IMR-90 (cell line): ENCODE data around the gene MGAT3. TPM values are rescaled to one million over a fixed set of nuclear protein-coding genes. Genes with fewer than 3 reads are reported as not detected.

Experiments used
- ATAC-seq: fragments of 200-7000 bp; cut with Tn5 transposase; 2 replicates; pipeline ENCODE4 v1.9.1; 2020; ENCODE audit warnings: low read depth, mild to moderate bottlenecking, moderate library complexity
- BruUV-seq: library from RNA; stranded (reverse); fragments of 400-500 nt; replicated peaks from 2 replicates; lab custom pipeline; 2021; lab: Mats Ljungman, UMichigan
- CTCF ChIA-PET: fragments of 300-600 bp; formaldehyde crosslinking; extraction: SDS; loops from one replicate; lab custom pipeline; 2021; ENCODE audit warnings: antibody characterized with exemption; lab: Yijun Ruan, JAX
- POLR2A ChIA-PET: fragments of 300-600 bp; sonication (Branson Sonifier 250); formaldehyde crosslinking; loops from one replicate; lab custom pipeline; 2022; ENCODE audit warnings: antibody characterized with exemption; ENCODE audit not compliant: unreplicated experiment; lab: Charles Lee
- DNase-seq: peaks from one replicate; pipeline ENCODE4 v3.0.0; 2013
- H2AFZ ChIP-seq: replicated peaks from 2 replicates; pipeline ENCODE3; 2013; ENCODE audit warnings: low read length, mild to moderate bottlenecking; ENCODE audit not compliant: poor library complexity
- H2AK5ac ChIP-seq: 2 replicates; pipeline ENCODE4 v1.6.1; 2013; ENCODE audit warnings: low read depth, low read length, inconsistent platforms
- H2AK9ac ChIP-seq: replicated peaks from 2 replicates; pipeline ENCODE3; 2013; ENCODE audit warnings: mild to moderate bottlenecking, low read depth, low read length, moderate library complexity; ENCODE audit not compliant: poor library complexity
- H2BK120ac ChIP-seq: 2 replicates; pipeline ENCODE4 v1.6.1; 2013; ENCODE audit warnings: low read depth, low read length, inconsistent platforms
- H2BK15ac ChIP-seq: 3 replicates; pipeline ENCODE4 v1.6.1; 2013; ENCODE audit warnings: low read depth, low read length, inconsistent platforms
- H2BK20ac ChIP-seq: 2 replicates; pipeline ENCODE4 v1.6.1; 2013; ENCODE audit warnings: low read depth, mild to moderate bottlenecking, inconsistent platforms, low read length, moderate library complexity
- H2BK5ac ChIP-seq: 2 replicates; pipeline ENCODE4 v1.6.1; 2013; ENCODE audit warnings: mild to moderate bottlenecking, low read depth, low read length, inconsistent platforms; ENCODE audit not compliant: poor library complexity, severe bottlenecking
- H3K14ac ChIP-seq: replicated peaks from 2 replicates; pipeline ENCODE4 v1.6.1; 2013; ENCODE audit warnings: low read depth, low read length, inconsistent platforms
- H3K18ac ChIP-seq: 2 replicates; pipeline ENCODE4 v1.6.1; 2013; ENCODE audit warnings: low read depth, low read length, control low read depth
- H3K23ac ChIP-seq: 2 replicates; pipeline ENCODE4 v1.6.1; 2013; ENCODE audit warnings: low read depth, low read length, inconsistent platforms
- H3K27ac ChIP-seq: 2 replicates; pipeline ENCODE4 v1.5.1; 2013; ENCODE audit warnings: mild to moderate bottlenecking, control low read depth, low read length; ENCODE audit not compliant: insufficient read depth
- H3K27me3 ChIP-seq: 2 replicates; pipeline ENCODE4 v1.6.1; 2013; ENCODE audit warnings: low read length; ENCODE audit not compliant: control insufficient read depth, insufficient read depth
- H3K36me3 ChIP-seq: 2 replicates; pipeline ENCODE4 v1.6.1; 2013; ENCODE audit warnings: low read length, mixed read lengths; ENCODE audit not compliant: control insufficient read depth, insufficient read depth
- H3K4ac ChIP-seq: 2 replicates; pipeline ENCODE4 v1.6.1; 2013; ENCODE audit warnings: low read depth, low read length, inconsistent platforms
- H3K4me1 ChIP-seq: 2 replicates; pipeline ENCODE4 v1.6.1; 2013; ENCODE audit warnings: low read length, mixed read lengths; ENCODE audit not compliant: control insufficient read depth, insufficient read depth
- H3K4me2 ChIP-seq: 2 replicates; pipeline ENCODE4 v1.6.1; 2013; ENCODE audit warnings: low read depth, mild to moderate bottlenecking, control low read depth, low read length, moderate library complexity
- H3K4me3 ChIP-seq: 2 replicates; pipeline ENCODE4 v1.5.1; 2013; ENCODE audit warnings: low read depth, mild to moderate bottlenecking, control low read depth, low read length, moderate library complexity; ENCODE audit not compliant: insufficient read depth
- H3K56ac ChIP-seq: 2 replicates; pipeline ENCODE4 v1.6.1; 2013; ENCODE audit warnings: low read length, inconsistent platforms; ENCODE audit not compliant: insufficient read depth; ENCODE audit errors: extremely low read depth
- H3K79me1 ChIP-seq, 2 experiments: 2 replicates each; pipeline ENCODE4 v1.6.1; 2013; ENCODE audit warnings: low read length in 2 of 2, inconsistent platforms in 1 of 2, low read depth in 1 of 2
- H3K9ac ChIP-seq: 2 replicates; pipeline ENCODE4 v1.6.1; 2013; ENCODE audit warnings: low read depth, low read length, control low read depth
- H3K9me1 ChIP-seq: 2 replicates; pipeline ENCODE4 v1.6.1; 2013; ENCODE audit warnings: low read length, inconsistent platforms; ENCODE audit not compliant: insufficient read depth
- H3K9me3 ChIP-seq: 2 replicates; pipeline ENCODE4 v1.6.1; 2013; ENCODE audit warnings: low read length; ENCODE audit not compliant: control insufficient read depth, insufficient read depth
- H4K20me1 ChIP-seq: 2 replicates; pipeline ENCODE4 v1.6.1; 2013; ENCODE audit warnings: low read length, inconsistent platforms; ENCODE audit not compliant: insufficient read depth
- H4K5ac ChIP-seq: 2 replicates; pipeline ENCODE4 v1.6.1; 2013; ENCODE audit warnings: mild to moderate bottlenecking, low read depth, low read length, control low read depth
- H4K8ac ChIP-seq, 2 experiments: 2 replicates each; pipeline ENCODE4 v1.6.1; 2013; ENCODE audit warnings: low read depth in 2 of 2, low read length in 2 of 2, control low read depth in 1 of 2, inconsistent platforms in 1 of 2
- H4K91ac ChIP-seq: 2 replicates; pipeline ENCODE4 v1.6.1; 2013; ENCODE audit warnings: low read depth, low read length, inconsistent platforms; ENCODE audit not compliant: insufficient read depth
- MAFK ChIP-seq: IDR thresholded peaks from 2 replicates; pipeline ENCODE4 v1.6.1; 2012; ENCODE audit warnings: low read depth, low read length, improper control_type of control experiment
- WGBS, 2 experiments: methylation state at CpG; one replicate each; pipeline versions ENCODE4 v1.1.5 to v1.1.7; 2013; ENCODE audit warnings: missing lambda C conversion rate in 2 of 2; ENCODE audit not compliant: insufficient read length in 1 of 2; ENCODE audit errors: extremely low coverage in 2 of 2; 5-methylcytosine and 5-hydroxymethylcytosine counted together
- dilution Hi-C: fragments of 300-500 bp; cut with HindIII; formaldehyde crosslinking; loops from one replicate; pipeline ENCODE4 v1.14.3; 2018; ENCODE audit warnings: low sequenced_read_pairs; ENCODE audit not compliant: unreplicated experiment
- in situ Hi-C: fragments of 300-500 bp; cut with MboI; formaldehyde crosslinking; loops from 3 replicates; pipeline ENCODE4 v1.14.3; 2019; ENCODE audit warnings: low sequenced_read_pairs, inconsistent platforms, mixed read lengths
- intact Hi-C: fragments of 100-400 bp; cut with micrococcal nuclease; formaldehyde crosslinking; loops from 2 replicates; pipeline ENCODE4 v1.10.0; 2022
- polyA plus RNA-seq, 3 experiments: library from polyadenylated mRNA; depleted of rRNA; stranded (reverse); fragments of >200 nt; gene quantifications; 2 replicates each; pipeline ENCODE4 v1.2.3, GENCODE V29; 2012; ENCODE audit warnings: low replicate concordance in 1 of 3
- total RNA-seq: library from RNA; depleted of rRNA; stranded (reverse); fragments of >200 nt; gene quantifications from 2 replicates; pipeline ENCODE4 v1.2.3, GENCODE V29; 2012

The MGAT3 gene
- total and polyA plus RNA-seq, 2 of the 4 experiments (the other 2 are of a cell fraction), result 0.36 to 1.1 TPM

DNA sequence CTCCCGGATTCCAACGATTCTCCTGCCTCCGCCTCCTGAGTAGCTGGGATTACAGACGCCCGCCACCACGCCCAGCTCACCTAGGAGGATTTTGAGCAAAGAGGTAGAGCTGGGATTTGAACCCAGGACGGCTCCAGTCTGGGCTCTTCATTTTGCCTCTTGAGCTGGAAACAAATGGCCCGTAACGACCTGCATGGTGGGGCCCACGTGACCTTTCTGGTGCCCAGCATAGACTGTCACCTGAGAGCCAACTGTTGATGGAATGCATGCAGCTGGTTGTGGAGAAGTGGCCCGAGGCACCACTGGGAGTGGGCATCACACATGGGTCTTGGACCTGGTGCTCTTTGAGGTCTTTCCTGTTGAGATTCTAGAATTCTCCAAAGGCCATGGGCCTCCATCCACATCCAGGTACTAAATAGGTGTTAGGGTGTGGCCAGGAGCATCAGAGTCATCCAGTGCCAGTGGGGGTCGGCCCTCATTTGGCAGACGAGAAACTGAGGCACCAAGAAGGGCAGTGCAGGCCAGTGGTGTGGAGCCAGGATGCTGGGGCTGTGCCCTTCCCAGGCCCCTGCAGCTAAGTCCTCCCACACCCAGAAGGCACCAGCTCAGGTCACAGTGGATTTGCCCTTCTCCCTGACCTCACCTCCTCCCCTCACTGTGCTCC lies 67.4 kb downstream of the MGAT3 start:
- intact Hi-C loops, result loop anchor here (5.0 to 10.0 kb wide), 2 partner anchors 119 to 352 kb away; no protein-coding TSS in a partner anchor

More for the DNA sequence above, 67.4 kb downstream of the MGAT3 start:
- POLR2A ChIA-PET, result interaction anchor here (0.6 to 0.7 kb wide), 5 partner anchors 179 to 479 kb away, joined by 3 to 19 read pairs (median 7); no protein-coding TSS in a partner anchor
- Histone ChIP-seq H3K79me1 (peaks cover 0 to 66% of the 10 kb centered on the region in 2 experiments; a peak in 3 of 4 replicates), H3K14ac (no peak overlapping the region), H2BK5ac (no peak overlapping the region), H4K91ac (no peak overlapping the region), H3K27me3 (no peaks in the 10 kb centered on the region), H2BK120ac (no peak overlapping the region), H2BK15ac (no peak overlapping the region), H3K9me3 (no peaks in the 10 kb centered on the region), H3K4ac (no peak overlapping the region), H2BK20ac (no peak overlapping the region), H2AFZ (no peak overlapping the region), H3K56ac (no peak overlapping the region), H2AK9ac (no peak overlapping the region), H3K27ac (no peak overlapping the region), H3K4me3 (no peak overlapping the region), H4K20me1 (peaks cover 86% of the 10 kb centered on the region), H2AK5ac (no peak overlapping the region), H3K9me1 (peaks cover 6% of the 10 kb centered on the region; the same call in 1 of the 2 replicates), H4K5ac (no peak overlapping the region), H3K4me1 (peaks cover under 1% of the 10 kb centered on the region), H3K36me3 (peaks cover 36% of the 10 kb centered on the region), H3K18ac (no peak overlapping the region), H3K23ac (no peak overlapping the region), H3K9ac (no peak overlapping the region), H3K4me2 (no peak overlapping the region), H4K8ac (no peak overlapping the region)
- TF ChIP-seq MAFK, result no peak
- CTCF ChIA-PET, result no interaction called here
- BruUV-seq, result no TSS peak
- no peak for DNase-seq
- no peak for ATAC-seq
- WGBS, 2 experiments, result 64% methylated on average over 5 of the region's 13 CpGs; no CpG with 5 or more reads in 1 of the 2 experiments
- dilution Hi-C loops, result no loop called here
- in situ Hi-C loops, result loop anchor here (10.0 kb wide), 1 partner anchor 209 kb away; the partner anchor contains the start of gene RPL3
